ENCODE data around the gene GRID1.

The GRID1 gene

DNA sequence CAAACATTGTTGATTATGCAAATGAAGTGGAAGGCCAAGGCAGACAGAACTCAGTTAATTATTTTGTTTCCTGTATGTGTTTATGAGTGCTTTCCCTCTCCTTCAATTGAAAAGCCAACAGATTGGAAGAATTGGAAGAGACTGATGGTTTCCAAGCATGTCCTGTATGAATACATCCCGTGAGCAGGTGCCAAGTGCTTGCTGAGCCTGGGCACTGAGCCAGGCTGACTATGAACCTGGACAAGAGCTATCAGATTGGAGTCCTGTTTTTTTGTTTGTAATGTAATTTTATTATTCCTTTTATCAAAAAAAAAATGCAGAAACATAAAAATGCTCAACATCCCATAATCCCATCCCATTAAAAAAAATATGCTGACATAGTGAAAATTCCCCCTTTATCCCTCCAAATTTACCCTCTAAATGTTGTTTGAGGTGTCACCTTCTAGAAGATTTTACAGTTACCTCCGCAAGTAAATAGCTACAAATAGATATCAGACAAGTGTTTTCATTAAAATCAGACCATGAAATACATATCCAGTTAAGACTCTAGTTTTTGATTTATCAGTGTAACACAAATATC, 449.5 kb downstream of the GRID1 start:
- TF ChIP-seq PRDM6 (tag by site-specific recombination; IDR thresholded peaks at IDR 0.05), result peak; percentile 44; the same call in 1 of the 2 replicates
- TF ChIP-seq MYNN (tag by site-specific recombination; IDR thresholded peaks at IDR 0.05; ENCODE audit: borderline replicate concordance), result no peak
- no peak for TF ChIP-seq ZSCAN23 (tag by site-specific recombination; IDR thresholded peaks at IDR 0.05)
- H3K27ac ChIP-seq (ENCODE audit: extremely low read depth, low read depth, low read length), result no peak overlapping the region
- no peaks in the 10 kb centered on the region for H3K36me3 ChIP-seq (ENCODE audit: control insufficient read depth in 2 of 2, insufficient read depth in 1 of 2, low read length in 2 of 2)
- H3K4me1 ChIP-seq (ENCODE audit: control insufficient read depth, insufficient read depth, low read length), result peaks cover 11% of the 10 kb centered on the region
- CTCF ChIA-PET, result interaction anchor here (0.7 to 0.8 kb wide), 3 partner anchors 62 to 306 kb away, joined by 3 to 4 read pairs (median 3); no protein-coding TSS in a partner anchor
- POLR2A ChIA-PET, result no interaction called here
- no peak overlapping the region for H3K4me3 ChIP-seq (ENCODE audit: low read depth, low read length)
- no peaks in the 10 kb centered on the region for H3K9me3 ChIP-seq (ENCODE audit: control insufficient read depth, insufficient read depth, low read depth, low read length)

DNA sequence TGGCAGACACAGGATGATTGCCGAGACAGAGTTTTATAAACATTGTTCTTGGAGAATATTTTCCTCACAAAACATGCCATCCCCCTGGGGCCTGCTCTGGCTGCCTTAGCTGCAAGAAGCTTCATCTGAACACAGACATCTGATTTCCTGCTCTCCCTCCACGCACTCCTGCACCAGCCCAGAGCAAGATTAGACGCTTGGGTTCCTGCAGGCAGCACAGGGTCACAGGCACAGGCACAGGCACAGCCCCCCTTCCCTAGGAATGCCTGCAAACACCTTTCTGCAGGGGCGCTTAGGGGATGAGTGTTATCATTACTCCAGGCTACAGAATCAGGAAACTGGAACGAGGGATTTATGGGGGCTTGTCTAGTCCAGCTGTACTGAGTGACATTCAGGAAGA, 450.3 kb downstream of the GRID1 start:
- H3K36me3 ChIP-seq (ENCODE audit: control insufficient read depth in 2 of 2, insufficient read depth in 1 of 2, low read length in 2 of 2), result no peaks in the 10 kb centered on the region
- no peak for TF ChIP-seq ZNF777 (tag by site-specific recombination; IDR thresholded peaks at IDR 0.05; ENCODE audit: borderline replicate concordance)
- no peak for TF ChIP-seq ZNF830 (tag by site-specific recombination; IDR thresholded peaks at IDR 0.05; ENCODE audit: low read depth)
- TF ChIP-seq ZNF837 (tag by site-specific recombination; IDR thresholded peaks at IDR 0.05), result no peak
- TF ChIP-seq, protein P1, sequence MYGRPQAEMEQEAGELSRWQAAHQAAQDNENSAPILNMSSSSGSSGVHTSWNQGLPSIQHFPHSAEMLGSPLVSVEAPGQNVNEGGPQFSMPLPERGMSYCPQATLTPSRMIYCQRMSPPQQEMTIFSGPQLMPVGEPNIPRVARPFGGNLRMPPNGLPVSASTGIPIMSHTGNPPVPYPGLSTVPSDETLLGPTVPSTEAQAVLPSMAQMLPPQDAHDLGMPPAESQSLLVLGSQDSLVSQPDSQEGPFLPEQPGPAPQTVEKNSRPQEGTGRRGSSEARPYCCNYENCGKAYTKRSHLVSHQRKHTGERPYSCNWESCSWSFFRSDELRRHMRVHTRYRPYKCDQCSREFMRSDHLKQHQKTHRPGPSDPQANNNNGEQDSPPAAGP (tag by site-specific recombination; IDR thresholded peaks at IDR 0.05), result no peak
- TF ChIP-seq KLF16 (tag by site-specific recombination; IDR thresholded peaks at IDR 0.05), result no peak
- no peak for TF ChIP-seq KLF9 (tag by site-specific recombination; IDR thresholded peaks at IDR 0.05; ENCODE audit: low read depth)
- TF ChIP-seq GFI1B (tag by site-specific recombination; IDR thresholded peaks at IDR 0.05), result no peak
- TF ChIP-seq ZNF292 (tag by site-specific recombination; IDR thresholded peaks at IDR 0.05; ENCODE audit: borderline replicate concordance, low read depth), result no peak
- TF ChIP-seq ZNF24 (tag by site-specific recombination; IDR thresholded peaks at IDR 0.05), result no peak
- no peak for TF ChIP-seq ZFP69B (tag by site-specific recombination; IDR thresholded peaks at IDR 0.05)
- TF ChIP-seq, protein P2, sequence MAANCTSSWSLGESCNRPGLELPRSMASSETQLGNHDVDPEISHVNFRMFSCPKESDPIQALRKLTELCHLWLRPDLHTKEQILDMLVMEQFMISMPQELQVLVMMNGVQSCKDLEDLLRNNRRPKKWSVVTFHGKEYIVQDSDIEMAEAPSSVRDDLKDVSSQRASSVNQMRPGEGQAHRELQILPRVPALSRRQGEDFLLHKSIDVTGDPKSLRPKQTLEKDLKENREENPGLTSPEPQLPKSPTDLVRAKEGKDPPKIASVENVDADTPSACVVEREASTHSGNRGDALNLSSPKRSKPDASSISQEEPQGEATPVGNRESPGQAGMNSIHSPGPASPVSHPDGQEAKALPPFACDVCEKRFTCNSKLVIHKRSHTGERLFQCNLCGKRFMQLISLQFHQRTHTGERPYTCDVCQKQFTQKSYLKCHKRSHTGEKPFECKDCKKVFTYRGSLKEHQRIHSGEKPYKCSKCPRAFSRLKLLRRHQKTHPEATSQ (tag by site-specific recombination; IDR thresholded peaks at IDR 0.05), result no peak
- TF ChIP-seq ZNF423 (tag by site-specific recombination; IDR thresholded peaks at IDR 0.05), result no peak
- no peak for TF ChIP-seq ZBTB6 (tag by site-specific recombination; IDR thresholded peaks at IDR 0.05)
- no peak for TF ChIP-seq ZNF654 (tag by site-specific recombination; IDR thresholded peaks at IDR 0.05; ENCODE audit: low read depth)

More for the DNA sequence above, 450.3 kb downstream of the GRID1 start:
- POLR2A ChIA-PET, result no interaction called here
- no peak overlapping the region for H3K4me3 ChIP-seq (ENCODE audit: low read depth, low read length)
- CTCF ChIA-PET, result no interaction called here
- H3K4me1 ChIP-seq (ENCODE audit: control insufficient read depth, insufficient read depth, low read length), result peaks cover 11% of the 10 kb centered on the region
- H3K27ac ChIP-seq (ENCODE audit: extremely low read depth, low read depth, low read length), result no peak overlapping the region
- H3K9me3 ChIP-seq (ENCODE audit: control insufficient read depth, insufficient read depth, low read depth, low read length), result no peaks in the 10 kb centered on the region
